B cell (primary cell): ENCODE results near the gene TET1.

Experiments used
- EZH2 ChIP-seq: IDR thresholded peaks from 2 replicates; pipeline ENCODE4 v1.6.1; 2012; ENCODE audit warnings: borderline replicate concordance, low read depth, mild to moderate bottlenecking, moderate library complexity, low read length; ENCODE audit not compliant: insufficient read depth, poor library complexity, severe bottlenecking
- TF ChIP-seq, protein P1 (sequence below): fragments of 200-600 bp; IDR thresholded peaks from one replicate; pipeline ENCODE4 v1.8.0; 2022; ENCODE audit warnings: antibody characterized with exemption, mild to moderate bottlenecking

DNA sequence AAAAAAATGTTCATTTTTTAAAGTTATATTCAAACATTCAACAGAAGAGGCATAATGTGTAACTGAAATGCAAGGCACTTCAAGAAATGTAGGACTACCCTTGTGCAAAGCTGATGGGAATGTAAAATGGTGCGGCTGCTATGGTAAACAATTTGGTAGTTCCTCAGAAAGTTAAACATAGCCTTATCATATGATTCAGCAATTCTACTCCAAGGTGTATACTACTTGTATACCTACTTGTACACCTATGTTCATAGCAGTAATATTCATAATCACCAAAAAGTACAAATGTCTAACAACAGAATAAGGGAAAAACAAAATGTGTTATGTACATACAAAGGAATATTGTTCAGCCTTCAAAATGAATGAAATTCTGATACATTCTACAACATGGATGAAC, 37.3 kb downstream of the TET1 start:
- TF ChIP-seq, protein P1, sequence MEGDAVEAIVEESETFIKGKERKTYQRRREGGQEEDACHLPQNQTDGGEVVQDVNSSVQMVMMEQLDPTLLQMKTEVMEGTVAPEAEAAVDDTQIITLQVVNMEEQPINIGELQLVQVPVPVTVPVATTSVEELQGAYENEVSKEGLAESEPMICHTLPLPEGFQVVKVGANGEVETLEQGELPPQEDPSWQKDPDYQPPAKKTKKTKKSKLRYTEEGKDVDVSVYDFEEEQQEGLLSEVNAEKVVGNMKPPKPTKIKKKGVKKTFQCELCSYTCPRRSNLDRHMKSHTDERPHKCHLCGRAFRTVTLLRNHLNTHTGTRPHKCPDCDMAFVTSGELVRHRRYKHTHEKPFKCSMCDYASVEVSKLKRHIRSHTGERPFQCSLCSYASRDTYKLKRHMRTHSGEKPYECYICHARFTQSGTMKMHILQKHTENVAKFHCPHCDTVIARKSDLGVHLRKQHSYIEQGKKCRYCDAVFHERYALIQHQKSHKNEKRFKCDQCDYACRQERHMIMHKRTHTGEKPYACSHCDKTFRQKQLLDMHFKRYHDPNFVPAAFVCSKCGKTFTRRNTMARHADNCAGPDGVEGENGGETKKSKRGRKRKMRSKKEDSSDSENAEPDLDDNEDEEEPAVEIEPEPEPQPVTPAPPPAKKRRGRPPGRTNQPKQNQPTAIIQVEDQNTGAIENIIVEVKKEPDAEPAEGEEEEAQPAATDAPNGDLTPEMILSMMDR, result no peak
- no peak for TF ChIP-seq EZH2
